K562 (cell line): ENCODE data around the gene CEP20. TPM values are rescaled to one million over a fixed set of nuclear protein-coding genes. Genes with fewer than 3 reads are reported as not detected.

Source experiments
- ATAC-seq: fragments of 200-7000 bp; cut with Tn5 transposase; 3 replicates; pipeline ENCODE4 v1.9.1; 2020; ENCODE audit warnings: moderate library complexity
- BruUV-seq: library from RNA; stranded (reverse); fragments of 400-500 nt; replicated peaks from 2 replicates; lab custom pipeline; 2021; lab: Mats Ljungman, UMichigan
- CTCF ChIA-PET: fragments of 300-600 bp; formaldehyde crosslinking; extraction: SDS; loops from one replicate; lab custom pipeline; 2021; ENCODE audit warnings: low intra/inter-chr PET ratio; lab: Yijun Ruan, JAX
- POLR2A ChIA-PET: fragments of 300-600, 350-650 bp; sonication (Branson Sonifier 250); formaldehyde crosslinking; extraction: SDS; loops from one replicate; lab custom pipeline; 2021; ENCODE audit warnings: antibody characterized with exemption, inconsistent platforms; lab: Yijun Ruan, JAX
- DNase-seq, 4 experiments: peaks; one replicate each; pipeline versions ENCODE4 v3.0.0 to v3.0.0-alpha.2; 2011 to 2018; ENCODE audit warnings: low spot score in 3 of 4, mixed read lengths in 3 of 4; ENCODE audit errors: extremely low read depth in 1 of 4
- FAIRE-seq: peaks from 2 replicates; lab custom pipeline; 2011; peaks lifted over from hg19 to GRCh38; lab: Jason Lieb, UNC
- H2AFZ ChIP-seq: 2 replicates; pipeline ENCODE4 v1.6.0; 2011; ENCODE audit warnings: low read depth, low read length, control low read depth, inconsistent platforms
- H3K27ac ChIP-seq: fragments of 200-600 bp; 3 replicates; pipeline ENCODE4 v1.8.0; 2011; ENCODE audit warnings: low read depth, mild to moderate bottlenecking, control low read depth, inconsistent platforms, low read length, moderate library complexity, mixed read lengths; ENCODE audit errors: extremely low read depth
- H3K27me3 ChIP-seq, 2 experiments: fragments of 300-600 bp in 1 of 2; 2 replicates in 1 of 2; 3 replicates in 1 of 2; pipeline versions ENCODE4 v1.6.0 to v1.8.0; 2011; ENCODE audit warnings: inconsistent platforms in 2 of 2, low read length in 2 of 2, mild to moderate bottlenecking in 1 of 2, mixed read lengths in 1 of 2, moderate library complexity in 1 of 2; ENCODE audit not compliant: control insufficient read depth in 2 of 2, insufficient read depth in 2 of 2
- H3K36me3 ChIP-seq: fragments of 300-600 bp; 3 replicates; pipeline ENCODE4 v1.8.0; 2011; ENCODE audit warnings: mild to moderate bottlenecking, low read length, inconsistent platforms; ENCODE audit not compliant: control insufficient read depth, insufficient read depth
- H3K4me1 ChIP-seq, 2 experiments: fragments of 200-600 bp in 1 of 2; replicated peaks in 1 of 2; 2 replicates in 1 of 2; 3 replicates in 1 of 2; pipeline versions ENCODE4 v1.5.1 to v1.8.0; 2011; ENCODE audit warnings: inconsistent platforms in 2 of 2, low read length in 2 of 2, mild to moderate bottlenecking in 1 of 2, mixed read lengths in 1 of 2, moderate library complexity in 1 of 2; ENCODE audit not compliant: control insufficient read depth in 2 of 2, insufficient read depth in 2 of 2
- H3K4me2 ChIP-seq: 2 replicates; pipeline ENCODE4 v1.6.1; 2011; ENCODE audit warnings: low read length, control low read depth, inconsistent platforms, mixed read lengths; ENCODE audit not compliant: insufficient read depth
- H3K4me3 ChIP-seq: fragments of 200-600 bp; sonication (generic), shearing (Covaris generic); 2 replicates; pipeline ENCODE4 v1.5.1; 2016; ENCODE audit warnings: control low read depth, inconsistent platforms
- H3K79me2 ChIP-seq: fragments of 200-600 bp; 3 replicates; pipeline ENCODE4 v1.8.0; 2011; ENCODE audit warnings: low read length, inconsistent platforms; ENCODE audit not compliant: control insufficient read depth, insufficient read depth
- H3K9ac ChIP-seq, 2 experiments: 2 replicates each; pipeline versions ENCODE4 v1.6.0 to v1.6.1; 2011; ENCODE audit warnings: low read depth in 2 of 2, low read length in 2 of 2, control low read depth in 1 of 2, inconsistent platforms in 1 of 2, mild to moderate bottlenecking in 1 of 2, mixed read lengths in 1 of 2; ENCODE audit not compliant: insufficient read depth in 1 of 2
- H3K9me1 ChIP-seq: one replicate; pipeline ENCODE4 v1.6.0; 2011; ENCODE audit warnings: inconsistent platforms, mild to moderate bottlenecking, low read length, moderate library complexity; ENCODE audit not compliant: control insufficient read depth, insufficient read depth
- H3K9me3 ChIP-seq: replicated peaks from 2 replicates; pipeline ENCODE4 v1.5.1; 2011; ENCODE audit warnings: low read depth, low read length, inconsistent platforms; ENCODE audit not compliant: control insufficient read depth, insufficient read depth
- H4K20me1 ChIP-seq: replicated peaks from 2 replicates; pipeline ENCODE4 v1.6.1; 2011; ENCODE audit warnings: low read length, inconsistent platforms, mixed read lengths; ENCODE audit not compliant: control insufficient read depth, insufficient read depth
- BHLHE40 ChIP-seq: IDR thresholded peaks from 2 replicates; pipeline ENCODE4 v1.6.1; 2011; ENCODE audit warnings: low read length, improper control_type of control experiment
- CREB3 ChIP-seq: fragments of 450-650 bp; conservative IDR thresholded peaks from 2 replicates; pipeline ENCODE4 v1.6.1; 2016; ENCODE audit warnings: missing genetic modification characterization, low read depth, mild to moderate bottlenecking, missing compliant biosample characterization, moderate library complexity
- ESRRA ChIP-seq: fragments of 450-650 bp; IDR thresholded peaks from 2 replicates; pipeline ENCODE4 v1.6.1; 2014; ENCODE audit warnings: low read depth, mild to moderate bottlenecking, moderate library complexity, borderline replicate concordance
- MEIS2 ChIP-seq: fragments of 450-650 bp; IDR thresholded peaks from 2 replicates; pipeline ENCODE4 v1.6.1; 2014; ENCODE audit warnings: mild to moderate bottlenecking; ENCODE audit not compliant: partially characterized antibody
- MIER1 ChIP-seq: fragments of 450-650 bp; IDR thresholded peaks from 2 replicates; pipeline ENCODE4 v1.6.1; 2016; ENCODE audit warnings: antibody characterized with exemption, mild to moderate bottlenecking, low read depth
- NFIC ChIP-seq: fragments of 450-650 bp; IDR thresholded peaks from 2 replicates; pipeline ENCODE4 v1.6.1; 2017; ENCODE audit warnings: mild to moderate bottlenecking, inconsistent platforms
- RBM39 ChIP-seq: fragments of 200-400 bp; formaldehyde crosslinking; optimal IDR thresholded peaks from 2 replicates; pipeline ENCODE3; 2018; ENCODE audit warnings: low read depth, low read length
- SRF ChIP-seq, 2 experiments: fragments of 250-450, 450-650 bp in 1 of 2; sonication (Bioruptor Pico) in 1 of 2; sonication (generic) in 1 of 2; formaldehyde crosslinking; IDR thresholded peaks; 2 replicates each; pipeline versions ENCODE4 v1.5.0 to v1.5.1; 2020 to 2022; ENCODE audit warnings: mild to moderate bottlenecking in 1 of 2, missing genetic modification reagents in 1 of 2
- TEAD4 ChIP-seq, 2 experiments: sonication (generic) in 1 of 2; formaldehyde crosslinking in 1 of 2; IDR thresholded peaks; 2 replicates each; pipeline versions ENCODE4 v1.6.1 to v1.8.0; 2012 to 2022; ENCODE audit warnings: borderline replicate concordance in 1 of 2, inconsistent platforms in 1 of 2, low read length in 1 of 2, mild to moderate bottlenecking in 1 of 2, missing genetic modification reagents in 1 of 2
- ZFP30 ChIP-seq: fragments of 250-450 bp; sonication (Bioruptor Pico); IDR thresholded peaks from 2 replicates; pipeline ENCODE4 v1.8.0; 2022; ENCODE audit warnings: moderate library complexity, mild to moderate bottlenecking, inconsistent platforms, borderline replicate concordance
- ZNF217 ChIP-seq: sonication (generic); formaldehyde crosslinking; IDR thresholded peaks from 2 replicates; pipeline ENCODE4 v1.8.0; 2022; ENCODE audit warnings: mild to moderate bottlenecking, missing genetic modification reagents
- ZNF282 ChIP-seq: sonication (generic); formaldehyde crosslinking; IDR thresholded peaks from 2 replicates; pipeline ENCODE4 v1.8.1; 2023; ENCODE audit warnings: missing genetic modification reagents
- ZNF316 ChIP-seq: fragments of 450-650 bp; IDR thresholded peaks from 2 replicates; pipeline ENCODE4 v1.6.1; 2016
- ZNF436 ChIP-seq: fragments of 250-450, 450-650 bp; sonication (Bioruptor Pico); formaldehyde crosslinking; IDR thresholded peaks from 2 replicates; pipeline ENCODE4 v1.7.0; 2020; ENCODE audit warnings: mild to moderate bottlenecking
- ZNF592 ChIP-seq: fragments of 450-650 bp; IDR thresholded peaks from 2 replicates; pipeline ENCODE4 v1.6.1; 2017; ENCODE audit warnings: antibody characterized with exemption, mild to moderate bottlenecking
- WGBS: fragments of 100-300 bp; shearing (Covaris generic); methylation state at CpG from one replicate; pipeline ENCODE4 v1.1.6; 2016; ENCODE audit warnings: low coverage, mixed read lengths; ENCODE audit not compliant: insufficient coverage; ENCODE audit errors: missing lambda C conversion rate; 5-methylcytosine and 5-hydroxymethylcytosine counted together
- in situ Hi-C: fragments of 300-500 bp; cut with MboI; formaldehyde crosslinking; loops from 4 replicates; pipeline ENCODE4 v1.15.0; 2018; ENCODE audit warnings: inconsistent platforms, mixed read lengths
- intact Hi-C: fragments of 100-400 bp; cut with micrococcal nuclease; formaldehyde crosslinking; loops from 2 replicates; pipeline ENCODE4 v1.14.2; 2022
- polyA plus RNA-seq, 8 experiments: library from polyadenylated mRNA; depleted of rRNA in 4 of 8; stranded (reverse) in 5 of 8; unstranded in 3 of 8; fragments of >200 nt; fragmentation: Nextera tagmentation in 2 of 8; fragmentation: Illumina TruSeq in 1 of 8; extraction: Ambion mirVana in 2 of 8; extraction: Trizol in 1 of 8; gene quantifications; 2 replicates each; pipeline versions ENCODE4 v1.2.1 to v1.2.3, GENCODE V29; 2011 to 2014; ENCODE audit warnings: inconsistent platforms in 1 of 8, missing spikeins in 1 of 8
- total RNA-seq, 7 experiments: library from RNA; depleted of rRNA in 6 of 7; stranded (reverse); fragments of >200 nt in 6 of 7; fragmentation: Illumina TruSeq in 2 of 7; extraction: Trizol in 2 of 7; gene quantifications; 2 replicates each; pipeline versions ENCODE4 v1.2.1 to v1.2.3, GENCODE V29; 2011 to 2021; ENCODE audit warnings: low replicate concordance in 1 of 7

Gene CEP20
- total and polyA plus RNA-seq, 9 of the 15 experiments (the other 6 are each of a cell fraction or from before 2014, with no cell fraction given) = 41.3 to 150 (median 104) TPM

- TF ChIP-seq SRF (CRISPR knock-in tag; IDR thresholded peaks at IDR 0.05) = peak in 1 of 2 experiments; percentile 24; a peak in 1 of 4 replicates
- no peak for TF ChIP-seq RBM39
Measured at GRCh38 chr16:15886078-15886477, 2.3 kb downstream of the CEP20 start (continued).

- H3K27me3 ChIP-seq = no peaks in the 10 kb centered on the region
- H3K4me3 ChIP-seq = no peak overlapping the region
- H3K79me2 ChIP-seq = peaks cover 75% of the 10 kb centered on the region
- peak; percentile 35 to 66 (median 44) for DNase-seq
- CTCF ChIA-PET = no interaction called here
- peak; percentile 69 for FAIRE-seq
- H3K9ac ChIP-seq = peak overlapping the region in 1 of 2 experiments; percentile 97; a peak in 2 of 4 replicates
- H2AFZ ChIP-seq = no peak overlapping the region
- H3K9me1 ChIP-seq = no peaks in the 10 kb centered on the region
- H3K4me2 ChIP-seq = peak overlapping the region; percentile 74
- H3K4me1 ChIP-seq = peaks cover 22 to 41% of the 10 kb centered on the region in 2 experiments
- no peaks in the 10 kb centered on the region for H3K9me3 ChIP-seq
- no peak; the same call in 2 of the 3 replicates for ATAC-seq
- in situ Hi-C loops (no loop called here), intact Hi-C loops (loop anchor here (5.0 kb wide), 1 partner anchor 102 kb away; no protein-coding TSS in a partner anchor)
- WGBS = 62% methylated on average over 5 of the region's 5 CpGs
- BruUV-seq = no TSS peak
- POLR2A ChIA-PET = interaction anchor here (0.9 to 1.5 kb wide), 2 partner anchors 11 to 13 kb away, joined by 3 read pairs; no protein-coding TSS in a partner anchor
- H4K20me1 ChIP-seq = no peaks in the 10 kb centered on the region
- peak overlapping the region; percentile 95 for H3K27ac ChIP-seq
- peaks cover 50% of the 10 kb centered on the region for H3K36me3 ChIP-seq
- no peak for TF ChIP-seq ZNF282 (CRISPR knock-in tag)
- TF ChIP-seq ZNF217 (CRISPR knock-in tag) = no peak
- TF ChIP-seq CREB3 (tag) = peak; percentile 73
- TF ChIP-seq ZNF316 = peak; percentile 98
- peak; percentile 48; the same call in 1 of the 2 replicates for TF ChIP-seq BHLHE40
- TF ChIP-seq NFIC = no peak
- TF ChIP-seq TEAD4 (IDR thresholded peaks at IDR 0.05; ENCODE audit: low read length) = no peak
- no peak for TF ChIP-seq TEAD4 (CRISPR knock-in tag; IDR thresholded peaks at IDR 0.05; ENCODE audit: borderline replicate concordance)
- TF ChIP-seq ZFP30 = no peak
- no peak for TF ChIP-seq MEIS2
- TF ChIP-seq MIER1 = no peak
- no peak for TF ChIP-seq ESRRA
- peak; percentile 95 for TF ChIP-seq ZNF592
- no peak for TF ChIP-seq ZNF436 (CRISPR knock-in tag)
Measured at GRCh38 chr16:15885560-15886001, 2.8 kb downstream of the CEP20 start.
